MCF 10A (cell line): ENCODE measurements around the gene NDUFB11. TPM values are rescaled to one million over a fixed set of nuclear protein-coding genes. Genes with fewer than 3 reads are reported as not detected.

ENCODE experiments used
- Bru-seq: library from RNA; stranded (reverse); fragments of 400-500 nt; gene quantifications from one replicate; lab custom pipeline; 2021; lab: Mats Ljungman, UMichigan
- BruChase-seq, 2 experiments: library from RNA; stranded (reverse); fragments of 400-500 nt; gene quantifications; one replicate each; lab custom pipeline; 2021; lab: Mats Ljungman, UMichigan
- BruUV-seq: library from RNA; stranded (reverse); fragments of 400-500 nt; replicated peaks from 2 replicates; lab custom pipeline; 2021; lab: Mats Ljungman, UMichigan
- CTCF ChIA-PET: fragments of 300-600 bp; sonication (Branson Sonifier 250); formaldehyde crosslinking; extraction: SDS; loops from one replicate; lab custom pipeline; 2021; ENCODE audit warnings: antibody characterized with exemption, inconsistent platforms; lab: Yijun Ruan, JAX
- POLR2A ChIA-PET: fragments of 300-600, 350-650 bp; sonication (Branson Sonifier 250); formaldehyde crosslinking; extraction: SDS; loops from one replicate; lab custom pipeline; 2020; ENCODE audit warnings: antibody characterized with exemption, inconsistent platforms; lab: Yijun Ruan, JAX
- DNase-seq: peaks from one replicate; pipeline ENCODE4 v3.0.0-alpha.2; 2018; ENCODE audit not compliant: unreplicated experiment
- H3K27ac Mint-ChIP-seq: one replicate; pipeline ENCODE4 v1.8.0; 2022; ENCODE audit warnings: mild to moderate bottlenecking, low read depth, mixed read lengths; ENCODE audit not compliant: unreplicated experiment
- H3K27me3 Mint-ChIP-seq: one replicate; pipeline ENCODE4 v1.8.0; 2022; ENCODE audit warnings: mixed read lengths; ENCODE audit not compliant: insufficient read depth, unreplicated experiment
- H3K36me3 Mint-ChIP-seq: one replicate; pipeline ENCODE4 v1.8.0; 2022; ENCODE audit warnings: mild to moderate bottlenecking, moderate library complexity, mixed read lengths; ENCODE audit not compliant: insufficient read depth, unreplicated experiment
- H3K4me1 Mint-ChIP-seq: one replicate; pipeline ENCODE4 v1.8.0; 2022; ENCODE audit warnings: mixed read lengths; ENCODE audit not compliant: insufficient read depth, unreplicated experiment
- H3K4me3 Mint-ChIP-seq: one replicate; pipeline ENCODE4 v1.8.0; 2022; ENCODE audit warnings: mild to moderate bottlenecking, moderate library complexity, mixed read lengths; ENCODE audit not compliant: unreplicated experiment
- H3K9me3 Mint-ChIP-seq: one replicate; pipeline ENCODE4 v1.8.0; 2022; ENCODE audit warnings: mixed read lengths; ENCODE audit not compliant: unreplicated experiment
- CTCF ChIP-seq: fragments of 200-600 bp; IDR thresholded peaks from one replicate; pipeline ENCODE4 v1.8.0; 2022; ENCODE audit warnings: antibody characterized with exemption, mild to moderate bottlenecking; ENCODE audit not compliant: unreplicated experiment
- intact Hi-C: fragments of 100-400 bp; cut with micrococcal nuclease; formaldehyde crosslinking; loops from 2 replicates; pipeline ENCODE4 v1.14.1; 2022
- long read RNA-seq: library from polyadenylated mRNA; stranded (forward); transcript quantifications from one replicate; pipeline ENCODE4 v2.0.0, GENCODE V29; 2022
- total RNA-seq: library from RNA; stranded (reverse); gene quantifications from 2 replicates; pipeline ENCODE4 v1.2.3, GENCODE V29; 2022

NDUFB11 gene
- total RNA-seq (91.8 and 98.5 TPM in 2 replicates), Bru-seq, nascent RNA (percentile 68 among the genes with signal in this experiment), BruChase-seq, experiment 1, labeled RNA remaining after a 6-hour chase (percentile 80 among the genes with signal in this experiment), BruChase-seq, experiment 2, labeled RNA remaining after a 2-hour chase (percentile 64 among the genes with signal in this experiment)
- long read RNA-seq, transcript NDUFB11-202 (3 exons, 1,388 nt) = major isoform, 131 of 188 reads
- long read RNA-seq, transcript NDUFB11-201 (3 exons, 948 nt) = minor isoform, 56 of 188 reads
- long read RNA-seq, partial matches to known transcripts = 0 of 188 reads
- long read RNA-seq, other reads (novel, unspliced or antisense) = 1 of 188 reads

- POLR2A ChIA-PET = interaction anchor here (0.6 to 1.7 kb wide), 17 partner anchors 10 to 506 kb away, joined by 3 to 42 read pairs (median 5); partner anchors contain the start of genes CDK16, ELK1 and USP11
- Mint-ChIP-seq H3K4me3 (peak within 1 kb of the TSS; percentile 98), H3K27ac (peak within 1 kb of the TSS; percentile 98), H3K36me3 (peaks cover 32% of the 10 kb centered on the region), H3K4me1 (peaks cover 10% of the 10 kb centered on the region), H3K27me3 (peaks cover 59% of the 10 kb centered on the region), H3K9me3 (no peaks in the 10 kb centered on the region)
- no TSS peak for BruUV-seq
- intact Hi-C loops = no loop called here
- peak; percentile 93 for DNase-seq
- TF ChIP-seq CTCF = peak; percentile 27
- CTCF ChIA-PET = interaction anchor here (0.6 to 1.3 kb wide), 5 partner anchors 9 to 393 kb away, joined by 3 to 9 read pairs (median 3); no protein-coding TSS in a partner anchor
Measured at GRCh38 chrX:47144626-47145394, at the start of gene NDUFB11, which contains the start of gene RBM10. NDUFB11 (minus strand) TSS chrX:47144702; CDS start chrX:47144679, 23 bp downstream. RBM10 (plus strand) TSS chrX:47145221; CDS start chrX:47147482, 2,261 bp downstream.

GRCh38 chrX:47193475-47194193 lies 49.1 kb upstream of the NDUFB11 start, which contains the start of gene UBA1:
UBA1 (plus strand) TSS chrX:47193829; CDS start chrX:47198803, 4,974 bp downstream.
- intact Hi-C loops = loop anchor here (1.0 to 10.0 kb wide), 7 partner anchors 24 to 831 kb away; partner anchors contain the start of gene ZNF41
- H3K4me1 Mint-ChIP-seq = peaks cover 28% of the 10 kb centered on the region
- H3K4me3 Mint-ChIP-seq = peak within 1 kb of the TSS; percentile 98
- H3K36me3 Mint-ChIP-seq = peaks cover 12% of the 10 kb centered on the region
- BruUV-seq = no TSS peak
- no peaks in the 10 kb centered on the region for H3K9me3 Mint-ChIP-seq
- peak within 1 kb of the TSS; percentile 99 for H3K27ac Mint-ChIP-seq
- peaks cover 4% of the 10 kb centered on the region for H3K27me3 Mint-ChIP-seq
- peak; percentile 60 for TF ChIP-seq CTCF
- DNase-seq = peak; percentile 99
- CTCF ChIA-PET = interaction anchor here (1.1 to 3.0 kb wide), 4 partner anchors 12 to 191 kb away, joined by 4 to 14 read pairs (median 6); no protein-coding TSS in a partner anchor
- POLR2A ChIA-PET = interaction anchor here (1.2 to 1.9 kb wide), 4 partner anchors 24 to 190 kb away, joined by 3 to 12 read pairs (median 4); partner anchors contain the start of genes CDK16 and USP11

GRCh38 chrX:47191806-47192401 lies 47.4 kb upstream of the NDUFB11 start:
- peak overlapping the region; percentile 92 for H3K4me3 Mint-ChIP-seq
- ChIA-PET POLR2A (interaction anchor here (0.6 to 2.7 kb wide), 11 partner anchors 9 to 349 kb away, joined by 3 to 25 read pairs (median 4); partner anchors contain the start of genes CDK16 and USP11), CTCF (interaction anchor here (0.6 to 3.0 kb wide), 8 partner anchors 14 to 877 kb away, joined by 3 to 14 read pairs (median 4); partner anchors contain the start of genes NDUFB11 and RBM10)
- DNase-seq = no peak
- intact Hi-C loops = loop anchor here (5.0 to 10.0 kb wide), 2 partner anchors 290 to 833 kb away; partner anchors contain the start of gene ZNF41
- no peaks in the 10 kb centered on the region for H3K9me3 Mint-ChIP-seq
- BruUV-seq = no TSS peak
- H3K27me3 Mint-ChIP-seq = peaks cover 11% of the 10 kb centered on the region
- peaks cover 8% of the 10 kb centered on the region for H3K36me3 Mint-ChIP-seq
- peaks cover 24% of the 10 kb centered on the region for H3K4me1 Mint-ChIP-seq
- no peak for TF ChIP-seq CTCF
- no peak overlapping the region for H3K27ac Mint-ChIP-seq
